ENCODE measurements around the gene OR52K1. TPM values are rescaled to one million over a fixed set of nuclear protein-coding genes. Genes with fewer than 3 reads are reported as not detected.

Gene OR52K1
- polyA plus RNA-seq (2013, experiment 1 of 2), result not detected
- polyA plus RNA-seq (2013, experiment 2 of 2), result not detected

DNA sequence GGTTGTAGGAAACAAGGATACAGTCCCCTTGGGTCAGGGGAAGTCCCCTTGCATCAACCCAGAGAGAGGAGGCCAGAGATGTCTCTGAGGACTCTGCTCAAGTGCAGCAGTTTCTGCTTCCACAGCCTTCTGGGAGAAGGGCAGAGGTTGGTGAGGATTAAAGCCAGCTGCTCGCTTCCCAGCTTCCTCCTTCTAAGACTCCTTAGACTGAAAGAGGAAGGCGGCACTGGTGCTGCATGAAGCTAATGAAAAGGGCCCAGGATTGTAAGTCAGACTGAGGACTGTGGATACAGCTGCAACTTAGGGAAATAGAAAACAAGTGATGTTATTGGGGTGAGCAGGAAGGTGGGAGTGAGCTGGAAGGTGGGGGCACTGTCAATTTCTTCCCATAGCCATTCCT, at the start of gene OR52K1:
OR52K1 (plus strand) TSS at position 202 of the 400 bp plus-strand sequence. CDS start 6,255 bp downstream, outside the sequence.
- Histone ChIP-seq H2AK5ac (ENCODE audit: low read length, severe bottlenecking) (no peak within 1 kb of the TSS), H2AFZ (ENCODE audit: low read depth, low read length) (no peak within 1 kb of the TSS), H3K27me3 (ENCODE audit: control insufficient read depth in 1 of 2, insufficient read depth in 1 of 2, low read length in 2 of 2) (peaks cover 3 to 8% of the 10 kb centered on the region in 2 experiments), H4K91ac (ENCODE audit: low read length) (no peak within 1 kb of the TSS), H3K36me3 (ENCODE audit: control insufficient read depth in 1 of 2, insufficient read depth in 2 of 2, low read depth in 1 of 2, low read length in 2 of 2) (no peaks in the 10 kb centered on the region), H3K9me3 (ENCODE audit: control insufficient read depth, low read length) (no peaks in the 10 kb centered on the region), H3K27ac (ENCODE audit: low read length, poor library complexity, severe bottlenecking) (no peak within 1 kb of the TSS), H2BK15ac (ENCODE audit: low read depth, poor library complexity, severe bottlenecking) (no peak within 1 kb of the TSS), H3K18ac (ENCODE audit: low read depth in 1 of 2, low read length in 2 of 2) (no peak within 1 kb of the TSS), H2BK5ac (ENCODE audit: low read depth, low read length, poor library complexity, severe bottlenecking) (no peak within 1 kb of the TSS), H3K4ac (ENCODE audit: low read depth in 1 of 2, low read length in 2 of 2) (no peak within 1 kb of the TSS), H2BK12ac (ENCODE audit: low read length in 2 of 2) (no peak within 1 kb of the TSS), H3K79me1 (replicated peaks; ENCODE audit: low read length, poor library complexity, severe bottlenecking) (no peaks in the 10 kb centered on the region), H3K23ac (ENCODE audit: low read length in 2 of 2) (no peak within 1 kb of the TSS), H4K8ac (ENCODE audit: low read length) (no peak within 1 kb of the TSS), H3K9ac (ENCODE audit: low read length) (no peak within 1 kb of the TSS), H3K14ac (ENCODE audit: low read length in 2 of 2) (no peak within 1 kb of the TSS), H3K4me3 (ENCODE audit: insufficient read depth in 1 of 2, low read depth in 1 of 2, low read length in 2 of 2) (no peak within 1 kb of the TSS), H3K4me1 (ENCODE audit: control insufficient read depth, insufficient read depth, low read depth, low read length) (no peaks in the 10 kb centered on the region), H3K4me2 (ENCODE audit: low read length, poor library complexity, severe bottlenecking) (no peak within 1 kb of the TSS), H2BK120ac (ENCODE audit: low read depth, low read length) (no peak within 1 kb of the TSS)
- 60% methylated on average over 1 of the region's 2 CpGs for WGBS
- no peak for DNase-seq

DNA sequence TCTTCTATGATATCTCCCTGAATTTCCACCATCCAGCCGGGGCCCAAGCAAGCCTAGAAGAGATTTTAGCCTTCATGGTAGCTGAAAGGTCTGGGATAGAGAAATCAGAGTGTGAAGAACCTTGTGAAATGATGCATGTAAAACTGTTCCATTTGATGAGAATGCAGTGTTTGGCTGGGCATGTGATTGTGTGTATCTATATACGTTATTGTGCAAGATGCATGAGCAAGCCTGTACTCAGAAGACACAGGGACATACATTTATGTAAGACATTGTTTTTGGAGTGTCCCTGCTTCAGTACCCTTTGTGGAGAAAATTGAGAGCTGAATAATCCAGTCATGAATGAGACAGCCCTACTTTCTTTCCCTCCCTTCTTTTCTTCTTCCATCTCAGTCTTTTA, 48.6 kb upstream of the OR52K1 start:
- H3K27me3 ChIP-seq (ENCODE audit: control insufficient read depth in 1 of 2, insufficient read depth in 1 of 2, low read length in 2 of 2), result no peaks in the 10 kb centered on the region
- H2BK15ac ChIP-seq (ENCODE audit: low read depth, poor library complexity, severe bottlenecking), result no peak overlapping the region
- H2BK5ac ChIP-seq (ENCODE audit: low read depth, low read length, poor library complexity, severe bottlenecking), result no peak overlapping the region
- H2BK120ac ChIP-seq (ENCODE audit: low read depth, low read length), result no peak overlapping the region
- H3K14ac ChIP-seq (ENCODE audit: low read length in 2 of 2), result no peak overlapping the region
- no peak overlapping the region for H3K9ac ChIP-seq (ENCODE audit: low read length)
- H3K4ac ChIP-seq (ENCODE audit: low read depth in 1 of 2, low read length in 2 of 2), result no peak overlapping the region
- H3K27ac ChIP-seq (ENCODE audit: low read length, poor library complexity, severe bottlenecking), result no peak overlapping the region
- WGBS, result 63% methylated on average over 2 of the region's 2 CpGs
- no peaks in the 10 kb centered on the region for H3K79me1 ChIP-seq (replicated peaks; ENCODE audit: low read length, poor library complexity, severe bottlenecking)
- H3K4me2 ChIP-seq (ENCODE audit: low read length, poor library complexity, severe bottlenecking), result no peak overlapping the region
- H2AK5ac ChIP-seq (ENCODE audit: low read length, severe bottlenecking), result no peak overlapping the region
- H2AFZ ChIP-seq (ENCODE audit: low read depth, low read length), result no peak overlapping the region
- H3K4me3 ChIP-seq (ENCODE audit: insufficient read depth in 1 of 2, low read depth in 1 of 2, low read length in 2 of 2), result no peak overlapping the region
- H3K18ac ChIP-seq (ENCODE audit: low read depth in 1 of 2, low read length in 2 of 2), result no peak overlapping the region
- H4K8ac ChIP-seq (ENCODE audit: low read length), result no peak overlapping the region
- H2BK12ac ChIP-seq (ENCODE audit: low read length in 2 of 2), result no peak overlapping the region
- no peak for DNase-seq
- H3K36me3 ChIP-seq (ENCODE audit: control insufficient read depth in 1 of 2, insufficient read depth in 2 of 2, low read depth in 1 of 2, low read length in 2 of 2), result no peaks in the 10 kb centered on the region
- H4K91ac ChIP-seq (ENCODE audit: low read length), result no peak overlapping the region
- peaks cover 3% of the 10 kb centered on the region for H3K9me3 ChIP-seq (ENCODE audit: control insufficient read depth, low read length)
- H3K4me1 ChIP-seq (ENCODE audit: control insufficient read depth, insufficient read depth, low read depth, low read length), result no peaks in the 10 kb centered on the region
- no peak overlapping the region for H3K23ac ChIP-seq (ENCODE audit: low read length in 2 of 2)

GRCh38 chr11:4436411-4436810, 46.0 kb upstream of the OR52K1 start:
- no peak overlapping the region for H2BK15ac ChIP-seq (ENCODE audit: low read depth, poor library complexity, severe bottlenecking)
- H3K23ac ChIP-seq (ENCODE audit: low read length in 2 of 2), result no peak overlapping the region
- H3K18ac ChIP-seq (ENCODE audit: low read depth in 1 of 2, low read length in 2 of 2), result no peak overlapping the region
- H3K9me3 ChIP-seq (ENCODE audit: control insufficient read depth, low read length), result peaks cover 6% of the 10 kb centered on the region
- no peak overlapping the region for H3K4me3 ChIP-seq (ENCODE audit: insufficient read depth in 1 of 2, low read depth in 1 of 2, low read length in 2 of 2)
- no peak overlapping the region for H3K4ac ChIP-seq (ENCODE audit: low read depth in 1 of 2, low read length in 2 of 2)
- no peaks in the 10 kb centered on the region for H3K4me1 ChIP-seq (ENCODE audit: control insufficient read depth, insufficient read depth, low read depth, low read length)
- no peaks in the 10 kb centered on the region for H3K36me3 ChIP-seq (ENCODE audit: control insufficient read depth in 1 of 2, insufficient read depth in 2 of 2, low read depth in 1 of 2, low read length in 2 of 2)
- no peak overlapping the region for H3K4me2 ChIP-seq (ENCODE audit: low read length, poor library complexity, severe bottlenecking)
- H2AFZ ChIP-seq (ENCODE audit: low read depth, low read length), result no peak overlapping the region
- no peaks in the 10 kb centered on the region for H3K27me3 ChIP-seq (ENCODE audit: control insufficient read depth in 1 of 2, insufficient read depth in 1 of 2, low read length in 2 of 2)
- H3K27ac ChIP-seq (ENCODE audit: low read length, poor library complexity, severe bottlenecking), result no peak overlapping the region
- H2BK12ac ChIP-seq (ENCODE audit: low read length in 2 of 2), result no peak overlapping the region
- no CpG with 5 or more reads among the region's 1 CpG for whole genome bisulfite sequencing
- H4K91ac ChIP-seq (ENCODE audit: low read length), result no peak overlapping the region
- no peak overlapping the region for H2AK5ac ChIP-seq (ENCODE audit: low read length, severe bottlenecking)
- no peak overlapping the region for H3K9ac ChIP-seq (ENCODE audit: low read length)
- DNase-seq, result no peak
- H3K79me1 ChIP-seq (replicated peaks; ENCODE audit: low read length, poor library complexity, severe bottlenecking), result no peaks in the 10 kb centered on the region
- H4K8ac ChIP-seq (ENCODE audit: low read length), result no peak overlapping the region
- H2BK120ac ChIP-seq (ENCODE audit: low read depth, low read length), result no peak overlapping the region
- no peak overlapping the region for H2BK5ac ChIP-seq (ENCODE audit: low read depth, low read length, poor library complexity, severe bottlenecking)
- no peak overlapping the region for H3K14ac ChIP-seq (ENCODE audit: low read length in 2 of 2)

GRCh38 chr11:4441515-4441914, 40.9 kb upstream of the OR52K1 start:
- Histone ChIP-seq H4K8ac (ENCODE audit: low read length) (no peak overlapping the region), H3K4ac (ENCODE audit: low read depth in 1 of 2, low read length in 2 of 2) (no peak overlapping the region), H3K9me3 (ENCODE audit: control insufficient read depth, low read length) (peaks cover 6% of the 10 kb centered on the region), H3K23ac (ENCODE audit: low read length in 2 of 2) (no peak overlapping the region), H3K4me1 (ENCODE audit: control insufficient read depth, insufficient read depth, low read depth, low read length) (no peaks in the 10 kb centered on the region), H3K14ac (ENCODE audit: low read length in 2 of 2) (no peak overlapping the region), H2BK5ac (ENCODE audit: low read depth, low read length, poor library complexity, severe bottlenecking) (no peak overlapping the region), H2BK12ac (ENCODE audit: low read length in 2 of 2) (no peak overlapping the region), H4K91ac (ENCODE audit: low read length) (no peak overlapping the region), H3K27ac (ENCODE audit: low read length, poor library complexity, severe bottlenecking) (no peak overlapping the region), H2AK5ac (ENCODE audit: low read length, severe bottlenecking) (no peak overlapping the region), H3K4me3 (ENCODE audit: insufficient read depth in 1 of 2, low read depth in 1 of 2, low read length in 2 of 2) (no peak overlapping the region), H2BK15ac (ENCODE audit: low read depth, poor library complexity, severe bottlenecking) (no peak overlapping the region), H2AFZ (ENCODE audit: low read depth, low read length) (no peak overlapping the region), H3K9ac (ENCODE audit: low read length) (no peak overlapping the region), H3K79me1 (replicated peaks; ENCODE audit: low read length, poor library complexity, severe bottlenecking) (no peaks in the 10 kb centered on the region), H2BK120ac (ENCODE audit: low read depth, low read length) (no peak overlapping the region), H3K27me3 (ENCODE audit: control insufficient read depth in 1 of 2, insufficient read depth in 1 of 2, low read length in 2 of 2) (no peaks in the 10 kb centered on the region), H3K4me2 (ENCODE audit: low read length, poor library complexity, severe bottlenecking) (no peak overlapping the region), H3K36me3 (ENCODE audit: control insufficient read depth in 1 of 2, insufficient read depth in 2 of 2, low read depth in 1 of 2, low read length in 2 of 2) (no peaks in the 10 kb centered on the region), H3K18ac (ENCODE audit: low read depth in 1 of 2, low read length in 2 of 2) (no peak overlapping the region)
- no peak for DNase-seq
- no CpG with 5 or more reads among the region's 3 CpGs for WGBS
